GM21723 (cell line): ENCODE results near the gene SLC37A4.
"Not testable (repeated sequence)": the region's sequence is repeated elsewhere in the genome, so short reads cannot be mapped to it uniquely, and the experiment has no call there.

Source experiments
- ATAC-seq: cut with Tn5 transposase; IDR thresholded peaks from one replicate; pipeline ENCODE4 v1.9.1; 2021; ENCODE audit warnings: mild to moderate bottlenecking, moderate library complexity; ENCODE audit not compliant: unreplicated experiment

The SLC37A4 gene

DNA sequence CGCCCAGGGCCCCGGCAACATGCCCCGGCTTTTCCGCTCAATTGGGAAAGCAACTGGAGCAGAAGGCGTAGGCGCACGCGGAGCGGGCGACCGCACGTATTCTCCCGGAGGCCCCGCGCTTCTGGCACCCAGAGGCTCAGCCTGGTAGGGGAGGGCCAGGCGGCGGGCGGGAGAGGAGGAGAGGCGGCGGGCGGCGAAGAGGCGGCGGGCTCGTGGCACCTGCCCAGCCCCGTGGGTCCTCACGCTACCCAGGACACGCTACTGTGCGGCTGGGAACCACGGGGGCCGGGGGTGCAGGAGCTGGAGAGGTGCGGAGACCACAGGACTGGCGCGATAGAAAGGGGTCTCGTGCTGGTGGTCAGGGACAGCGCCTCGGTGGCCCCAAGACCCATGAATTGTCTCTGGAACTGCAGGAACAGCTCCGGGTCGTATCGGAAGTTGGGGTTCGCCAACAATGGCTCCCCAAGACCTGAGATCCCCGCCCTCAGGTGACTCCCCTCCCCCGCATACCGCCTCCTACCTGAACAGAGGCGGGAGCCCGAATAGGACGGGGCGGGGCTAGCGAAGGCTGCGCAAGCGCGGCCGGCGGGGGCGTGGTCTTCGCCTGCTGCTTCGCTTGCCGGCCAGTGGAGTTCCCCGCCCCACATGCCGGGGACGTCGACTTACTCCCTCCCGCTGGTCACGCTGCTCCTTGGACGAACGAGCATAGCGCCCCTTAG is at the start of gene SLC37A4:
SLC37A4 (minus strand) TSS at position 549 of the 719 bp plus-strand sequence.
- ATAC-seq = peak; percentile 83

DNA sequence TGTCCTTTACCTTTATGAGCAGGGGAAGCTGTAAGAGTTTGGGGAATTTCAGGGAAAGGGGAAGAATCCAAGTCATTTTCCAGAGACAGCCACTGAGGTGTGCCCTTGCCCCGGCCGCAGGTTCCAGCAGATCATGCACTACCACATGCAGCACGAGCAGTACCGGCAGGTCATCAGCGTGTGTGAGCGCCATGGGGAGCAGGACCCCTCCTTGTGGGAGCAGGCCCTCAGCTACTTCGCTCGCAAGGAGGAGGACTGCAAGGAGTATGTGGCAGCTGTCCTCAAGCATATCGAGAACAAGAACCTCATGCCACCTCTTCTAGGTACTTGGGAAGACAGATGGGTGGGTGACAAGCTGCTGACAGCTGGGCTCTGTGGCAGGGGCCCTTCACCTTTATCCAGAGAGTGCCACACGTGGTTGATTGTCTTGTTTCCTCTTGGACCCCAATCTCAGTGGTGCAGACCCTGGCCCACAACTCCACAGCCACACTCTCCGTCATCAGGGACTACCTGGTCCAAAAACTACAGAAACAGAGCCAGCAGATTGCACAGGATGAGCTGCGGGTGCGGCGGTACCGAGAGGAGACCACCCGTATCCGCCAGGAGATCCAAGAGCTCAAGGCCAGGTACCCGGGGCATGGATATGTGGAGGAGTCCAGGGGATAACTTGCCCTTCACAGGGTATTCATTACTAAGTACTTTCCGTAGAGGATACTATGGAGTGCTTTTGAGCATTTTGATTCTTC is 48.2 kb upstream of the SLC37A4 start:
- ATAC-seq = no peak

DNA sequence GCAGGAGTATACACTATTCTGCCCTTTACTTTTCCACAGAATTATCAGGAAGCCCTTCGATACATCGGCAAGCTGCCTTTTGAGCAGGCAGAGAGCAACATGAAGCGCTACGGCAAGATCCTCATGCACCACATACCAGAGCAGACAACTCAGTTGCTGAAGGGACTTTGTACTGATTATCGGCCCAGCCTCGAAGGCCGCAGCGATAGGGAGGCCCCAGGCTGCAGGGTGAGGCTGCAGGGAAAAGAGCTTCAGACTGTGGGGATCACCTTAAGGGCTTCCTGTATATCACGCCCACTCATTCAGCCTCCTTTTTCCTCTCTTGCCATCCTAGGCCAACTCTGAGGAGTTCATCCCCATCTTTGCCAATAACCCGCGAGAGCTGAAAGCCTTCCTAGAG is 47.2 kb upstream of the SLC37A4 start:
- no peak for ATAC-seq

DNA sequence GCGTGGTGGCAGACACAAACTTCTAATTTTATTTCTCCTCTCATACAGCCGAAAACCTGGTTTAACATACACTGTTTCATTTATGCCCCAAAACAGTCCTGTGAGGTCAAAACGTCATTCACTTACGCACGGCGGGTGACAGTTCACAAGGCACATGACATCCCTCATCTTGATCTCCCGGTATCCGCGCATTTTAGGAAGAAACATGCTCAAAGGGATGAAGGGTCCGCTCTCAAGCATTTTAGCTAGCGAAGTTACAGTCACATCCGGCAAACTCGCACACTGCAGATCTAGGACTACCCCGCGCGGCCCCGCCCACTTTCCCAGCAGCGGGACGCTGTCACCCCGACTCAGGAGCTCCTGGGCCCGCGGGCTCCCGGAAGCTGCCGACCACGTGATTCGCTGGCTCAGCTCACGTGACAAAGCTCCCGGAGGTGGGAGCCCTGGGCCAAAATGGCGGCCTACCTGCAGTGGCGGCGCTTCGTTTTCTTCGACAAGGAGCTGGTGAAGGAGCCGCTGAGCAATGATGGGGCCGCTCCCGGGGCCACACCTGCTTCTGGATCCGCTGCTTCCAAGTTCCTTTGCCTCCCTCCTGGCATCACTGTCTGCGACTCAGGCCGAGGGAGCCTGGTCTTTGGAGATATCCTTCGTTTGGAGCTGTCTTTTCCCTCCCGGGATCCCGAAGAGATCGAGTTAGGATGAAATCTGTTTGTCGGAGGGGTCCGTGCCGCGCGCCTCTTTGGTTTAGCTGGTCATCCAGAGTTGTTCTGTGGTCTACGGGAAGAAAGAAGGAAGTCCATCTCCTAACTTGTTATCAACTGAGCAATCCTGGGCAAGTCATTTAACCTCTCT is 36.9 kb upstream of the SLC37A4 start, which contains the start of gene VPS11:
VPS11 (plus strand) TSS at position 448 of the 852 bp plus-strand sequence; CDS start at position 454, 6 bp downstream.
- peak; percentile 91 for ATAC-seq

DNA sequence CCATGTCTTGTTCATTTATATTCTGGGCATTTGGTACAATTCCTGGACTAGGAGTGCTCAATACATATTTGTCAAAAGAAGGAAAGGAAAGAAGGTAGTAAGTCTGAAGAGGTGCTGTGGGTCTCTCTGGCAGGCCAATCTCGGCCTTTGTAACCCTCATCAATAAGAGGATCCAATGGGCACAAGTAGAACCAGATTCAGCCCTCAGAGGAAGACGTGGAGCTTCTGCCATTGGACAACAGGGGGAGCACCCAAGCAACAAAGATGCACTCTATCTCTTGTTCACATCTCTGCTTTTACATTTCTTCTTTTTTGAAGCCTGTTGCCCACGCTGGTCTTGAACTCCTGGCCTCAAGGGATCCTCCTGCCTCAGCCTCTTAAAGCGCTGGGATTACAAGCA is 34.7 kb upstream of the SLC37A4 start:
- no peak for ATAC-seq

DNA sequence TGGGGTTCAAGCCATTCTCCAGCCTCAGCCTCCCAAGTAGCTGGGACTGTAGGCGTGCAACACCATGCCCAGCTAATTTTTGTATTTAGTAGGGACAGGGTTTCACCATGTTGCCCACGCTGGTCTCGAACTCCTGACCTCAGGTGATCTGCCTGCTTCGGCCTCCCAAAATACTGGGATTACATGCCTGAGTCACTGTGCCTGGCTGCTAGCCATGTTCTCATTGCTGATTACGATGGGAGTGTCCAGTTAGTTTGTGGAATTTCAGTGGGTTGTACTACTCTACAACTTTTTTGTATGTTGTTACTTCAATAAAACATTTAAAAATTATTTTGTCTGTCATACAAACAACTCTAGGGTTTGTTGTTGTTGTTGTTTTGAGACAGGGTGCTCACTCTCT is 32.1 kb upstream of the SLC37A4 start:
- no peak for ATAC-seq

DNA sequence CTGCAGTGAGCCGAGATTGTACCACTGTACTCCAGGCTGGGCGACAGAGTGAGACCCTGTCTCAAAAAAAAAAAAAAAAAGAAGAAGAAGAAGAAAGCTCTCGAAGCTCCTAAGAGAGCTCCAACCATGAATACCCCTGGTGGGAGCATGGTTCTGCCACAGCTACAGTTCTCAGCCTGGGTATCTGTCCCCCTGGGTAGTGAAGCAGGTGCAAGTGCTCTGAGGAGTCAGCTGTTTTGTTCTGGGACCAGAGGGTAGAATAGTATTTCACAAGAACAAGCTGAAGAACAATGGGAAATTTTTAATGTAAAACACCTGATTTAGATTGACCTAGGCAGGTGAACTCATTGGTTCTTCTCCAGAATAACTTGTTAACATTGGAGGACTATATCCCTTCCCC is 30.6 kb upstream of the SLC37A4 start:
- no peak for ATAC-seq

DNA sequence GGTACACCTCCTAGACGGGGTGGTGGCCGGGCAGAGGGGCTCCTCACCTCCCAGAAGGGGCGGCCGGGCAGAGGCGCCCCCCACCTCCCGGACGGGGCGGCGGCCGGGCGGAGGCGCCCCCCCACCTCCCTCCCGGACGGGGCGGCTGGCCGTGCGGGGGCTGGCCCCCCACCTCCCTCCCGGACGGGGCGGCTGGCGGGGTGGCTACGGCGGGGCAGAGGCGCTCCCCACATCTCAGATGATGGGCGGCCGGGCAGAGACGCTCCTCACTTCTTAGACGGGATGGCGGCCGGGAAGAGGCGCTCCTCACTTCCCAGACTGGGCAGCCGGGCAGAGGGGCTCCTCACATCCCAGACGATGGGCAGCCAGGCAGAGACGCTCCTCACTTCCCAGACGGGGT is 28.5 kb upstream of the SLC37A4 start:
- not testable (repeated sequence) for ATAC-seq

DNA sequence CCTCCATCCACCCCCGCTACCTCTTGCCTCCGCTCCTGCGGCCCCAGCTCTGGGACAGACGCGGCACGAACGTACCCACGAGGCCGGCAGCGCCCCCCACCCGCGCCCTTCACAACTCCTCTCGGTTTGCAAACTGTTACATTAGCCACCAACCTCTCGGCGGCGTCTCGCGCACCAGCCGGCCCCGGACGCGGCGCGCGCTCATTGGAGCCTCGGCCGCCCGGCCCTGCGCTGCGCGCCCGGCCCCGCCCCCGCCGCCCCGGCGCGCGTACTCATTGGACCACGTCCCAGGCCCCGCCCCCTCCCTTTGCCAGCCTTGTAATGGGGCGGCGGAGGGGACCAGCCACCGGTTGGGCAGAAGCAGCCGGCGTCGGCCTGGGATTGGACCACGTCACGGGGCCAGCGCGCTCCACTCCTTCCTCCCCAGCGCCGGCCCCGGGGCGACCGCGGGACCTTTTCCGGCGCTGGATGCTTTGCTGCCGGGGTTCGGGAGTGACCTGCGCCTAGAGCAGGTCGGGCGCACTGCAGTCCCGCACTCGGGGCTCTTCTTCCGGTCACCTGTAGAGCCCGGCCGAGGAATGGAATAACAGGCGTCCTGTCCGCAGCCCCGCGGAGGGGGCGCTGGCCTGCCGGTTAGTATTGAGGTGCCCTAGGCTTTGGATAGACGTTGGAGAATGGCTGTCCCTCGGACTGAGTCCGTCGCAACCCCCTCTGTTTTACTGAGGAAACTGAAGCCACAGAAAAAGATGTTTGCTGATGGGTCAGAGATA is 26.5 kb upstream of the SLC37A4 start, which contains the start of gene HYOU1:
HYOU1 (minus strand) TSS at position 206 of the 770 bp plus-strand sequence. CDS start 1,045 bp downstream, outside the sequence.
- ATAC-seq = peak; percentile 87

DNA sequence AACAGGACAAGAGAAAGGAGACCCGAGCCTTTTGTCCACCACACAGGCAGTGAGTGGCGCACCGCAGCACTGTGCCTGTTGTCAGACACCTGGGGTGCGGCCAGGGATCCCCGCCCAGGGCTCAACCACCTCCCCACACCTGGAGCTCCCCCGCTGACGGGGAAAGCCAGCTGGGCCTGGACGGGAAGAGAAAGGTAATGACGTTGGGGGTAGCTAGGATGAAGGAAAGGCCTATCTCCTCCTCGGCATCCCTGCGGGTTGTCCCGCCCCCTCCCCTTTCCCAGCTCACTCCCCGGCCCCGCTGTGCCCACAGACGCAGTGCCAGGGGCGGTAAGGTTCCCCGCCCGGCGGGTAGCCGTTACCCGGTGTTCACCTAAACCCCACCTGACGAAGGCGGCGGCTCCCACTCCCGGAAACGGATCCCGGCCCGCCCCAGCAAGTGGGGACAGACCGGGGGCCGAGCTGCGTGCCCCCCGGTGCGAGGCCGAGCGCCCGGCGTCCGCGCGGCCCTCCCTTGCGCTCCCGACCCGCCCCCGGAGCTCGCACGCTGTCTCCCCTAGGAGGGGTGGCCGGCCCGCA is 25.8 kb upstream of the SLC37A4 start:
- peak; percentile 16 for ATAC-seq

DNA sequence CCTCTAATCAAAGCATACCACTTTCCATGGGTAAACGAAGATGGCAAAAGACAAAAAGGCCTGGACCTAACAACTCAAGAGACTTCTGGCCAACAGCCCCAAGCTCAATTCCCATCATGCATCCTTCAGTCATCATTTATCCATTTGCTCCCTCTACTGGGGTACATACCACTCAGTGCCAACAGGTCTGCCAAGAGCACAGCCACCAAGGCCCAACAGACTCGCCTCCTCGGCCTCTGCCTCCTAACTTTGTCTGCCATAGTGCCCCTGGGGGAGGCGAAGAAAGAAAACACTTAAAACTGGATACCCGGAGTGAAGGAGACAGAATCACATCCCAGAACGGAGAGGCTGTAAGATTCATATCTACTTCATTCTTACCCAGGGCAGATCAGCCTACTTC is 25.2 kb upstream of the SLC37A4 start:
- ATAC-seq = no peak

DNA sequence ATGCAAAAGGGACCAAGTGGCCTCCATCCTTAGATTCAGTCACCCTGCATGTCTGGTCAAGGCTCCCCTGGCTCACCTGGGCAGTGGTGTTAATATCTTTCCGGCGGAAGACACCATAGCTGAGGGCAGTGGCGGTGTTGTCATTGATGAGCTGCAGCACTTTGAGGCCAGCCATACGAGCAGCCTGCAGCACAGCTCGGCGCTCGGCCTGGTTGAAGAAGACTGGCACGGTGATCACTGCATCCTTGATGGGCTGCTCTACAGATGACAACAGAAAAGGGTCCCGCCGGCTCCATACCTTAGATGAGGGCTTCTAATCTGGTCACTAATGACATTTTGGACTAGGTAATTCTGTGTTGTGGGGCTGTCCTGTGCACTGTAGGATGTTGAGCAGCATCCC is 23.7 kb upstream of the SLC37A4 start:
- ATAC-seq = no peak

DNA sequence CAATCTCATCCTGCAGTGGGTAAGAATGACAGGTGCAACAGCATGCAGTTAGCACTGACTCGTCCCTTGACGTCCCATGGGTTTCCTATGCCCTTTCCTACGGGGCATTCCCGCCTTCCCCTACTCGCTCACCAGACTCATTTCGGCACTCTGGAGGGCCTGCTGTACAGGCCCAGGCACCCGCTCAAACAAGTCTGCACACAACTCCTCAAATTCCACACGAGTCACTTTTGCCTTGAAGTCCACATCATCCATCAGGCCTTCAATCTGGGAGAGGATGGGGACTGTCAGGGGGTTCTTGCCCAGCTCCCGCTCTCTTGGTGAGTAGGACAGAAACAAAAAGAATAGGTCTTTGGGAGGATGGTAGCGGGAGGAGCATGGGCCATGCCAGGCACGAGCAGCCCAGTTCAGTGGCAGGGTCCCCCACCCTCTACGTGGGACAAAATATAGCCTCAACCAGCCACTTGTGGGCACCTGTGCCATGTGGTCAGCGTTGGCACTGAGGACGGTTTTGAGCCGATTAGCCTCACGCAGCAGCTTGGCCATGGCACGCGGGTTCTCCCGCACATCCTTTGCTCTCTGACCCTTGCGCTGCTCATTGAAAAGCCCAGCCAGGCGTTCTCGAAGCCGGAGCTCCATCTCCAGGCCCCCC is 21.6 kb upstream of the SLC37A4 start:
- no peak for ATAC-seq

DNA sequence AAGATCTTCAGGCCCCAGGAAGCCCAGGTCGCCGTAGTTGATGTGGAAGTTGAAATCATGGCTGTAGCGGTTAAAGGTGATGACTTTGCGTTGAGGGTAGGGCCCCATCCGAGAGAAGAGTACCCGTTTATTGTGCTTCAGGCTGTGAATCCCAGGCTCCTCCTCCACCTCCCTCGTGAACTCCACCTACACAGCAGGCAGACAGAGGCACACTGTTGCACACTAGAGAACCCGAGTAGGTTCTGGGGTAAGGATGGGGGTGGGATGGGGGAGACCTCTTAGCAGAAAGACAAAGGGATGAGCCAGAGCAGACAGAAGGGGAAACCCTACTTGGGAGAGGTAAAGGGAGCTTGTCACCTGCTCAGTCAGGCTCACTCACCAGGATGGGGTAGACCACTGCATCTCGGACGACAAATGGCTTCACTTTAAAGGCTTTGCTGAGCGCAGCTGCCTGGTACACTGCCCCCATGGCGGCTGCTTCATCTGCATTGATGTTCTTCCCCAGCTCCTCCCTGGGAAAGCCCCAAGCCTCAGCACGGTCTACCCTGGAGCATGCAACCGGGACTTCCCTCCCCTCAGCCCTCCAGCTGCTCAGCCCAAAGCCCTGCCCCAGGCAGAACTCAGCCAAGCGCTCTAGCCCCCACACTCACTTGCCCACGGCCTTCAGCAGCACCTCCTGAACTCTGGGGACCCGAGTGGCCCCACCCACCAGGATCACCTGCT is 20.9 kb upstream of the SLC37A4 start:
- ATAC-seq = peak; percentile 51

DNA sequence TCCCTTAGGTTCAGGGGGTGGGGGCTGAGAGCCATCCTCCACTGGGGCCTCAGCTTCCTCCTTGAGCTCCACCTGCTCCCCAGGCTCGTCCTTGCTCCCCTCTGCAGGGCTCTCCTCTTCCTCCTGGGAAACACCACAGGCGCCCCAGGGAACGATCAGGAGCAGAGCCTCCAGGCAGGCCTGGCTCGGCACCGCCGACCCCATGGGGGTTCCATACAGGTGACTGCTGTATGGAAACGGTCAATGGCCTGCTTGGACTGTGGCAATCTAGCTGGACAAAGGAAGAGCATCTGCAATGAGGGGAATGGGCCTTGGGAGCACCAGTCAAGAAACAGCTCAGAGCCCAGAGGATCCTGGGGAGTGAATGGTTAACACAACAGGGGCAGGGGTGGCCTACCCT is 18.4 kb upstream of the SLC37A4 start:
- ATAC-seq = no peak

DNA sequence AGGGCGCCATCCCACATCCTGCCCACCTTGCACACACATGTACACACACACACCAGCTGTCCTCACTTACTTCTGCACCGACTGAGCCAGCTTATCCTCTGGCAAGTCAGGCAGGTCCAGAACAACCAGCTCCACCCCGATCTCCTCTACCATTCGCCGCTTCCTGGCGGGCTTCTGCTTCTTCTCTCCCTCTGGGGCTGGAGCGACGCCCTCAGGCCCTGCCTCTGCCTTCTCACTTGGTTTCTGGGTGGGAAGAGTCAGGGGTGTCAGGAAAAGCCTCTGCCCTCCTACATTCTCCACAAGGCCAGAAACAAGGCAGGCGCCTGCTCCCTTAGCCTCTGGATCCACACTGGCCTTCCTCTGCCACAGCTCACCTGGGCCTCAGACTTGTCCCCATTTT is 18.0 kb upstream of the SLC37A4 start:
- ATAC-seq = no peak

DNA sequence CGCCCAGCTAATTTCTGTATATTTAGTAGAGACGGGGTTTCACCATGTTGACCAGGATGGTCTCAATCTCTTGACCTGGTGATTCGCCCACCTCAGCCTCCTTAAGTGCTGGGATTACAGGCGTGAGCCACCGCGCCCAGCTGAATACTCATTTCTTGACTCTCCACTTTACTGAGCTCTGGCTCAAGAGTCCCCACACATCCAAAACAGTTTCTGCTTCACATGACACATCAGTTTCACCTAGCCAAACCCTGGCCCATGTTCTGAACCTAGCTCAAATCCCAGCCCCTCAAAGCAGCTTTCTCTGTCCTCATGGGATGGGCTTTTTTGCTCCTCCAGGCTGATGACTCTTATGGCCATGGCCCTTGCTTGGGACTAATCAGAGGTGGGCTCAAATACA is 16.5 kb upstream of the SLC37A4 start:
- ATAC-seq = no peak

DNA sequence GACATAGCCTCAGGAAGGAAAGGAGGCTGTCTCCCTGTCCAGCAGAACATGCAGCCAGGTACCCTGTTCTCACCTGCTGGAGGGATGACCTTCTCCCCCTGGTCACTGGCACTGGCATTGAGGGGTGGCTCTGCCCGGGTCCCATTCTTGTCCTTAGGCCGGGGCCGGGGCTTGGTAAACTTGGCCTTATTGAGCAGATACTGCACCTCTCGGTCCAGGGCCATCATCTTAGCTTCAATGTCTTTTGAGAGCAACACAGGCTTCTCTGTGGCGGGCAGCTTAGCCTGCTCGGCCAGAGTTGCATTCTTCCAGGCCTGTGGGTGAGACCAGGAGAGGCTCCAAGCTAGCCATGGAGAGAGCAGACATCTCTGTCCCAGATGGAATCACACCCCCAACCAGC is 15.8 kb upstream of the SLC37A4 start:
- no peak for ATAC-seq

DNA sequence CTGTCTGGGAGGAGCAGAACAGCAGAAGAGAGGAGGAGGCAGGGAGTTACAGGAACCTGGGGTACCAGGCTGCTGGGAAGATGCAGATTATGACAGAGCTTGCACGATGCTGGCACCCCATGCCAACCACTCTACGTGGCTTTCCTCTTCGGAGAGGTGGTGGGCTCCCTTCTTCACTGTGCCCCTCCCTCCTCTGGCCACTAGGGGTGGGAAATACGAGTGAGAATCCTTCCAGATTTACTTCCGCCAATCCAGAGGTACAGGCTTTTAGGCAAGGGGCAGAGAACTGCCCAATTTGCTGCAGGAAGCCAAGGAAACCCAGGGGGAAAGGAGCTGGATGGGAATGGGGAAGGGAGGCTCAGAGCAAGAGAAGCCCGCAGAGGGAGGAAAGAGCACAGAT is 14.0 kb upstream of the SLC37A4 start:
- no peak for ATAC-seq
